ENCODE results near the gene USP53. TPM values are rescaled to one million over a fixed set of nuclear protein-coding genes. Genes with fewer than 3 reads are reported as not detected.
"Not testable (repeated sequence)": the region's sequence is repeated elsewhere in the genome, so short reads cannot be mapped to it uniquely, and the experiment has no call there.

USP53 gene
- total RNA-seq, 1 donor from 2014 or later = 26.5 TPM

DNA sequence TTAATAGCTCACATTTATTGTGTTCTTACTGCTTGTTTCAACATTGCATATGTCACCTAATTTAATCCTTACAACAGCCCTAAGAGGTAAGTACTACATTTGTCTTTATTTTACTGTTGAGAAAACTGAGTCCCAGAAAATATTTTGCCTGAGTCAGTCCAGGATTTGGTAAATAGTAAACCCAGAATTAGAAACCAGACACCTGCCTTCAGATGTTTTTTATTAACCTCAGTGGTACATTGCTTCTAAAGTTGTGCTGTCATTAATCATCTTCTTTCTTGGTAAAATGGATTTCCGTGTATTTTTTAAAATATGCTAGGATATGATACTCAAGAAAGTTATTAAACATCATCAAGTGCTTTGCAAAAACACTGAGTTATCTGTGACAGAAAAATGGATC lies 31.4 kb downstream of the USP53 start:
- H3K9me3 Mint-ChIP-seq = no peaks in the 10 kb centered on the region
- no peak for DNase-seq (ENCODE audit: low spot score in 2 of 2, unreplicated experiment in 2 of 2)
- TF ChIP-seq, protein P1, sequence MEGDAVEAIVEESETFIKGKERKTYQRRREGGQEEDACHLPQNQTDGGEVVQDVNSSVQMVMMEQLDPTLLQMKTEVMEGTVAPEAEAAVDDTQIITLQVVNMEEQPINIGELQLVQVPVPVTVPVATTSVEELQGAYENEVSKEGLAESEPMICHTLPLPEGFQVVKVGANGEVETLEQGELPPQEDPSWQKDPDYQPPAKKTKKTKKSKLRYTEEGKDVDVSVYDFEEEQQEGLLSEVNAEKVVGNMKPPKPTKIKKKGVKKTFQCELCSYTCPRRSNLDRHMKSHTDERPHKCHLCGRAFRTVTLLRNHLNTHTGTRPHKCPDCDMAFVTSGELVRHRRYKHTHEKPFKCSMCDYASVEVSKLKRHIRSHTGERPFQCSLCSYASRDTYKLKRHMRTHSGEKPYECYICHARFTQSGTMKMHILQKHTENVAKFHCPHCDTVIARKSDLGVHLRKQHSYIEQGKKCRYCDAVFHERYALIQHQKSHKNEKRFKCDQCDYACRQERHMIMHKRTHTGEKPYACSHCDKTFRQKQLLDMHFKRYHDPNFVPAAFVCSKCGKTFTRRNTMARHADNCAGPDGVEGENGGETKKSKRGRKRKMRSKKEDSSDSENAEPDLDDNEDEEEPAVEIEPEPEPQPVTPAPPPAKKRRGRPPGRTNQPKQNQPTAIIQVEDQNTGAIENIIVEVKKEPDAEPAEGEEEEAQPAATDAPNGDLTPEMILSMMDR (IDR thresholded peaks at IDR 0.05; ENCODE audit: unreplicated experiment) = no peak
- no peak overlapping the region for H3K4me3 Mint-ChIP-seq
- no peaks in the 10 kb centered on the region for H3K27me3 Mint-ChIP-seq (ENCODE audit: low read depth)
- no peak overlapping the region for H3K27ac Mint-ChIP-seq
- peaks cover 28% of the 10 kb centered on the region for H3K4me1 Mint-ChIP-seq
- peaks cover 15% of the 10 kb centered on the region for H3K36me3 Mint-ChIP-seq

DNA sequence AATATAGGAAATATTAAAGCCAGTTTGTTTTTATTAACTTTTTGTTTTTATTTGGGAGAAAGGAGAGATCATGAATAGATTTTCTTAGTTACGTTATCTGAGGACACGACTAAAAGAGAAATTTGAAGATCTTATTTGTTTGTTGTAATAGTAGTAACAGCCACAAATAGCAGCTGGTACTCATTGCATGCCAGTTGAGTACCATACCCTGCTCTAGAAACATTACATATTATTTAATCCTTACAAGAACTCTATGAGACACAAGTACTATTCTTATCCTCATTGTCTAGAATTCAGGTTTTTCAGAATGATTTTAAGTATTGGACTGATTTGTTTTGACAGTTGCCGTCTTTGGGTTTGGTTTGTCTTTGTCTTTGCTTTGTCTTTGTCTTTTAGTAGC lies 31.8 kb downstream of the USP53 start:
- no peaks in the 10 kb centered on the region for H3K9me3 Mint-ChIP-seq
- TF ChIP-seq, protein P1 (IDR thresholded peaks at IDR 0.05; ENCODE audit: unreplicated experiment) = no peak
- DNase-seq (ENCODE audit: low spot score in 2 of 2, unreplicated experiment in 2 of 2) = no peak
- no peak overlapping the region for H3K4me3 Mint-ChIP-seq
- peaks cover 15% of the 10 kb centered on the region for H3K36me3 Mint-ChIP-seq
- no peaks in the 10 kb centered on the region for H3K27me3 Mint-ChIP-seq (ENCODE audit: low read depth)
- peaks cover 28% of the 10 kb centered on the region for H3K4me1 Mint-ChIP-seq
- H3K27ac Mint-ChIP-seq = peak overlapping the region; percentile 26

DNA sequence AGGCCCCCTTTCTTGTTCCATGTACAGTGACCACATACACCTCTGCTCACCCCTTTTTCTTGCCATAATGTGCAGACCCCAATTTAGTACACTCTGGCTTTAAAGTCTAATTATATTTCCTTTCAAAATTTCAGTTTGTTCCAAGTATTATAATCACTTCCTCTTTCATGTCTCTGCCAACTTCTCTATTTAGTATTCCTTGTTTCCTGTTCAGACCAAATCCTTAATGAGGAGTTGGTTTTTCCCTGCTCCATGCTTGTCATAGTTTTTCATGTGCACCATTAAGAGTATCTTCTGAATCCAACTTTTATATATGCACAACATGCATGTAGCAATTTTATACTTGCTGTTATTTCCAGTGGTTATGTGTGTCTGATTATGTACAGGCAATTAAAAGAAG lies 32.3 kb downstream of the USP53 start:
- Mint-ChIP-seq H3K4me1 (peaks cover 28% of the 10 kb centered on the region), H3K36me3 (peaks cover 16% of the 10 kb centered on the region), H3K27ac (peak overlapping the region; percentile 26), H3K4me3 (no peak overlapping the region), H3K27me3 (ENCODE audit: low read depth) (no peaks in the 10 kb centered on the region), H3K9me3 (no peaks in the 10 kb centered on the region)
- TF ChIP-seq, protein P1 (IDR thresholded peaks at IDR 0.05; ENCODE audit: unreplicated experiment) = no peak
- no peak for DNase-seq (ENCODE audit: low spot score in 2 of 2, unreplicated experiment in 2 of 2)

DNA sequence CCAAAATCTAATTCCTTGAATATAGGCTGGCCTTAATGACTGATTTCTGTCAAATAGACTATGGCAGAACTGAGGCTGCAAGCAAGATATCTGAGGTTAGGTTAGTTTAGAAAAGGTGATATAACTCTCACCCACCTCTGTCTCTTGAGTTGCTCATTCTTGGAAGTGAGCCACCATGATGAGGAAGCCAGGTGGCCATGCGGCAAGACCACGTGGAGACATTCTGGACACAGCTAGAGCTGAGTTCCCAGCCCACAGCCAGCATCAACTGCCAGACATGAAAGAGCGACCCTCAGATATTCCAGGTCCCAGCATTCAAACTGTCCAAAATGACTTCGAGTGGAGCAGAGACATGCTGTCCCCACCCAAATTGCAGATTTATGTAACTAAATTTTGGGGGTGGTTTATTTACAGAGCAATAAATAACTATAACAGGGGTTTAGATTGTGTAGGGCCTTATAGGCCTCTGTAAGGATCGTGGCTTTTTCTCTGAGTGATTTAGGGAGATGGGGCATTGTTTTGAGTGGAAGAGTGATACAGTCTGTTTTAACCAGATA lies 33.7 kb downstream of the USP53 start:
- H3K36me3 Mint-ChIP-seq = peaks cover 26% of the 10 kb centered on the region
- H3K4me3 Mint-ChIP-seq = no peak overlapping the region
- TF ChIP-seq, protein P1 (IDR thresholded peaks at IDR 0.05; ENCODE audit: unreplicated experiment) = no peak
- no peaks in the 10 kb centered on the region for H3K9me3 Mint-ChIP-seq
- DNase-seq (ENCODE audit: low spot score in 2 of 2, unreplicated experiment in 2 of 2) = no peak
- H3K27me3 Mint-ChIP-seq (ENCODE audit: low read depth) = no peaks in the 10 kb centered on the region
- H3K27ac Mint-ChIP-seq = peak overlapping the region; percentile 43
- H3K4me1 Mint-ChIP-seq = peaks cover 17% of the 10 kb centered on the region

DNA sequence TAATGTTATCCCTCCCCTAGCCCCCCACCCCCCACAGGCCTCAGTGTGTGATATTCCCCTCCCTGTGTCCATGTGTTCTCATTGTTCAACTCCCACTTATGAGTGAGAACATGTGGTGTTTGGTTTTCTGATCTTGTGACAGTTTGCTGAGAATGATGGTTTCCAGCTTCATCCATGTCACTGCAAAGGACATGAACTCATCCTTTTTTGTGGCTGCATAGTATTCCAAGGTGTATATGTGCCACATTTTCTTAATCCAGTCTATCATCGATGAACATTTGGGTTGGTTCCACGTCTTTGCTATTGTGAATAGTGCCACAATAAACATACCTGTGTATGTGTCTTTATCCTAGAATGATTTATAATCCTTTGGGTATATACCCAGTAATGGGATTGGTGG lies 38.5 kb downstream of the USP53 start:
- H3K4me3 Mint-ChIP-seq; H3K4me1 Mint-ChIP-seq; DNase-seq (ENCODE audit: low spot score in 2 of 2, unreplicated experiment in 2 of 2); H3K27ac Mint-ChIP-seq; H3K27me3 Mint-ChIP-seq (ENCODE audit: low read depth): not testable (repeated sequence)
- Mint-ChIP-seq H3K9me3 (peaks cover 27% of the 10 kb centered on the region), H3K36me3 (peaks cover 62% of the 10 kb centered on the region)

DNA sequence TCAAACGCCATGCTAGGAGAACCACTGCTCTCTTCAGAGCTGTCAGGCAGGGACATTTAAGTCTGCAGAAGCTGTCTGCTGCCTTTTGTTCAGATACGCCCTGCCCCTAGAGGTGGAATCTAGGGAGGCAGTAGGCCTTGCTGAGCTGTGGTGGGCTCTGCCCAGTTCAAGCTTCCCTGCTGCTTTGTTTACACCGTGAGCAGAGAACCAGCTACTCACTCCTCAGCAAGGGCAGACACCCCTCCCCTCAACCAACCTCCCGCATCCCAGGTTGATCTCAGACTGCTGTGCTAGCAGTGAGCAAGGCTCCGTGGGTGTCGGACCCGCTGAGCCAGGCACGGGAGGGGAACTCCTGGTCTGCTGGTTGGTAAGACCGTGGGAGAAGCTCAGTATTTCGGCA lies 42.7 kb downstream of the USP53 start:
- H3K9me3 Mint-ChIP-seq = peaks cover 30% of the 10 kb centered on the region
- H3K27me3 Mint-ChIP-seq (ENCODE audit: low read depth); H3K4me1 Mint-ChIP-seq; DNase-seq (ENCODE audit: low spot score in 2 of 2, unreplicated experiment in 2 of 2); H3K4me3 Mint-ChIP-seq; H3K27ac Mint-ChIP-seq: not testable (repeated sequence)
- peaks cover 58% of the 10 kb centered on the region for H3K36me3 Mint-ChIP-seq

DNA sequence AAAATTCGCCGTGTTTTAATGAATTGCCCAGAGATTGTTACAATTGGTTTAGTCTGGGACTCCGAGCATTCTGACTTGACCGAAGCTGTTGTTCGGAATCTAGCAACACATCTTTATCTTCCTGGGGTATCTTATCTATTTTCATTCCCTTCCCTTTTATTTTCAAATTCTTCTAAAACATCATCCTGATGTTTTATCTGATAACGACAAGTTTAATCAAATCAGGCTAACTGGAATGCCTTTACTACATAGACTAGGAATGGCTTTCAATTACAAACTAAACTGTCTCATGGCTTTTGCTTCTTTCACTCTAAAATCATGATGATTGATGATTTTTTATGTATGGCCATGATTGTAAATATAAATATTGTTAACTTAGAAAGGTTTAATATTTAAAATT lies 48.0 kb downstream of the USP53 start:
- Mint-ChIP-seq H3K27ac (no peak overlapping the region), H3K27me3 (ENCODE audit: low read depth) (no peaks in the 10 kb centered on the region), H3K36me3 (peaks cover 34% of the 10 kb centered on the region), H3K4me1 (peaks cover 4% of the 10 kb centered on the region), H3K9me3 (peaks cover 3% of the 10 kb centered on the region), H3K4me3 (no peak overlapping the region)
- no peak for DNase-seq (ENCODE audit: low spot score in 2 of 2, unreplicated experiment in 2 of 2)
- TF ChIP-seq, protein P1 (IDR thresholded peaks at IDR 0.05; ENCODE audit: unreplicated experiment) = no peak
